ENCODE measurements around the gene ARHGEF28.

The ARHGEF28 gene

DNA sequence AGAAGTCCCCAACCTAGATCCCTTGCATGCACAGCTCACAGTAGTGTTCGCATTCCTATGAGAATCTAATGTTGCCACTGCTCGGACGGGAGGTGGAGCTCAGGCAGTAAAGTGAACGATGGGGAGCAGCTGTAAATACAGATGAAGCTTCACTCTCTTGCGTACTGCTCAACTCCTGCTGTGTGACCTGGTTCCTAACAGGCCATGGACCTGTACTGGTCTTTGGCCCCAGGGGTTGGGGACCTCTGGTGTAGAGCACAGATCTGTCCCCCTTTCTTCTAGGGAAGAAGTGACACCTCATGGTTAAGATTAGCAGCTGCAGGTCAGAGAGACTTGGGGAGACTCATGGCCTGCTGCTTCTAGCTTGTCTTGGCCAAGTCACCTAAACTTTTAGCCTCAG lies 7.1 kb downstream of the ARHGEF28 start:
- H3K27ac Mint-ChIP-seq: no peak overlapping the region
- ATAC-seq (ENCODE audit: low read depth) (no peak), DNase-seq (ENCODE audit: low spot score in 2 of 2) (no peak)
- H3K4me1 Mint-ChIP-seq: no peaks in the 10 kb centered on the region
- H3K36me3 Mint-ChIP-seq: no peaks in the 10 kb centered on the region
- no peak overlapping the region for H3K4me3 Mint-ChIP-seq
- no peaks in the 10 kb centered on the region for H3K9me3 Mint-ChIP-seq
- H3K27me3 Mint-ChIP-seq: peaks cover 8% of the 10 kb centered on the region

- Mint-ChIP-seq H3K4me3 (no peak overlapping the region), H3K27me3 (peaks cover 5% of the 10 kb centered on the region), H3K9me3 (no peaks in the 10 kb centered on the region), H3K27ac (no peak overlapping the region), H3K4me1 (no peaks in the 10 kb centered on the region), H3K36me3 (no peaks in the 10 kb centered on the region)
- ATAC-seq (ENCODE audit: low read depth) (no peak), DNase-seq (ENCODE audit: low spot score in 2 of 2) (no peak)
These were observed 10.4 kb downstream of the ARHGEF28 start for GRCh38 chr5:73636408-73636807.

DNA sequence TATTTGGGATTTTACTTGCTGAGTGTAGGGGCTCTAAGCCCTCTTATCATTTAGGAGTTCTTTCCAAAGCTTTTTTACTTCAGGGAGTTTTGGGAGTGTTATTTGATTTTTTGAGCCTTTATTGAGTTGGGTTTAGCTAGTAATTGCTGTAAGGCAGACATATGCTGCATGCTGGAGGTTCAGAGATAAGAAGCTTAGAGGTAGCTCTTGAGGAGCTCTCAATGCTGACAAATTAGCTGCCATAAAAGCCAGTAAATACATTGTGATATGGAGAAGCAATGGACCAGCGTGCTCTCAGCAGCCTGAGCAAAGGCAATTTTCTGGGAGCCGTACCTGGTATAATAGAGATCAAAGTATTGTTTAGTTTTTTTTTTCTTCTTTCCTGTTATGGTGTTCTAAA lies 11.6 kb downstream of the ARHGEF28 start:
- H3K27me3 Mint-ChIP-seq: peaks cover 1% of the 10 kb centered on the region
- ATAC-seq (ENCODE audit: low read depth): no peak
- no peak overlapping the region for H3K4me3 Mint-ChIP-seq
- no peak overlapping the region for H3K27ac Mint-ChIP-seq
- H3K4me1 Mint-ChIP-seq: no peaks in the 10 kb centered on the region
- H3K36me3 Mint-ChIP-seq: no peaks in the 10 kb centered on the region
- H3K9me3 Mint-ChIP-seq: no peaks in the 10 kb centered on the region
- no peak for DNase-seq (ENCODE audit: low spot score in 2 of 2)

- Mint-ChIP-seq H3K4me3 (no peak overlapping the region), H3K36me3 (no peaks in the 10 kb centered on the region), H3K27me3 (peaks cover 1% of the 10 kb centered on the region), H3K27ac (no peak overlapping the region), H3K4me1 (no peaks in the 10 kb centered on the region), H3K9me3 (no peaks in the 10 kb centered on the region)
- no peak for ATAC-seq (ENCODE audit: low read depth)
- no peak for DNase-seq (ENCODE audit: low spot score in 2 of 2)
These were observed 12.5 kb downstream of the ARHGEF28 start for GRCh38 chr5:73638344-73639095.

GRCh38 chr5:73640861-73641320 lies 14.9 kb downstream of the ARHGEF28 start:
- H3K27ac Mint-ChIP-seq: no peak overlapping the region
- H3K4me3 Mint-ChIP-seq: no peak overlapping the region
- no peak for DNase-seq (ENCODE audit: low spot score in 2 of 2)
- no peaks in the 10 kb centered on the region for H3K36me3 Mint-ChIP-seq
- H3K4me1 Mint-ChIP-seq: no peaks in the 10 kb centered on the region
- no peaks in the 10 kb centered on the region for H3K9me3 Mint-ChIP-seq
- H3K27me3 Mint-ChIP-seq: peaks cover 5% of the 10 kb centered on the region
- ATAC-seq (ENCODE audit: low read depth): no peak

- no peak overlapping the region for H3K27ac Mint-ChIP-seq
- H3K4me1 Mint-ChIP-seq: no peaks in the 10 kb centered on the region
These were observed 15.8 kb downstream of the ARHGEF28 start for GRCh38 chr5:73641811-73642210.

GRCh38 chr5:73642344-73642743 lies 16.3 kb downstream of the ARHGEF28 start:
- no peak overlapping the region for H3K27ac Mint-ChIP-seq
- peaks cover 9% of the 10 kb centered on the region for H3K27me3 Mint-ChIP-seq

More at GRCh38 chr5:73641811-73642210, 15.8 kb downstream of the ARHGEF28 start:
- no peaks in the 10 kb centered on the region for H3K36me3 Mint-ChIP-seq
- no peak for ATAC-seq (ENCODE audit: low read depth)
- DNase-seq (ENCODE audit: low spot score in 2 of 2): no peak
- no peak overlapping the region for H3K4me3 Mint-ChIP-seq
- H3K9me3 Mint-ChIP-seq: no peaks in the 10 kb centered on the region
- peaks cover 9% of the 10 kb centered on the region for H3K27me3 Mint-ChIP-seq

DNA sequence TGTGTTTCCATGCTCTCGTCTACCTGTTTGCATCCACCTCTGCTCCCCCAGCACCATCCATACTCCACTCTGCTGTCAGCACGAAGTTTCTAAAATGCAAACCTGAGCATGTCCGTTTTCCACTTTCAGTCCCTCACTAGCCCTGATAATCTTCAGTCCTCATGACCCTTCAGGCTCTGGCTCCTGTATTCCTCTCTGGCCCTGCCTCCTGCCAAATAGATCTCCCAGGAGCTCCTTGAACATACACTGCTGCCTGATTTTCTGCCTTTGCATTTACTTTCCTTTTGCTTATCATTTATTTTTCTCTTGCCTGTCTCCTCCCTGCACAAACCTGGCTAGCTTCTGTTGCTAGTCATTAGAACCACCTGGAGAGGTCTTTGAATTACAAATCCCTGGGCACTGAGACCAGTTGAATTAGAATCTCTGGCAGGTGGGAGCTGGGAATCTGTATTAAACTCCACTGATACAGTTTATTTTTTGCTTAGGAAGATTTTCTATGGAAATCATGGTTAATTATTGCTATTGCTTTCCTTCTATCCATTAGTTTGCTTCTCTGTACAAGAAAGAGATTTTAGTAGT lies 18.5 kb downstream of the ARHGEF28 start:
- no peak overlapping the region for H3K4me3 Mint-ChIP-seq
- H3K27ac Mint-ChIP-seq: no peak overlapping the region
- ATAC-seq (ENCODE audit: low read depth): no peak
- no peaks in the 10 kb centered on the region for H3K9me3 Mint-ChIP-seq
- H3K4me1 Mint-ChIP-seq: no peaks in the 10 kb centered on the region
- no peaks in the 10 kb centered on the region for H3K36me3 Mint-ChIP-seq
- H3K27me3 Mint-ChIP-seq: peaks cover 13% of the 10 kb centered on the region
- DNase-seq (ENCODE audit: low spot score in 2 of 2): no peak

More at GRCh38 chr5:73642344-73642743, 16.3 kb downstream of the ARHGEF28 start:
- DNase-seq (ENCODE audit: low spot score in 2 of 2) (no peak), ATAC-seq (ENCODE audit: low read depth) (no peak)
- no peaks in the 10 kb centered on the region for H3K9me3 Mint-ChIP-seq
- H3K4me3 Mint-ChIP-seq: no peak overlapping the region
- no peaks in the 10 kb centered on the region for H3K36me3 Mint-ChIP-seq
- no peaks in the 10 kb centered on the region for H3K4me1 Mint-ChIP-seq

GRCh38 chr5:73647721-73648120 lies 21.7 kb downstream of the ARHGEF28 start:
- no peak for DNase-seq (ENCODE audit: low spot score in 2 of 2)
- peaks cover 14% of the 10 kb centered on the region for H3K27me3 Mint-ChIP-seq
- no peak overlapping the region for H3K27ac Mint-ChIP-seq
- H3K4me1 Mint-ChIP-seq: no peaks in the 10 kb centered on the region
- no peak overlapping the region for H3K4me3 Mint-ChIP-seq
- no peaks in the 10 kb centered on the region for H3K36me3 Mint-ChIP-seq
- no peak for ATAC-seq (ENCODE audit: low read depth)
- H3K9me3 Mint-ChIP-seq: no peaks in the 10 kb centered on the region

DNA sequence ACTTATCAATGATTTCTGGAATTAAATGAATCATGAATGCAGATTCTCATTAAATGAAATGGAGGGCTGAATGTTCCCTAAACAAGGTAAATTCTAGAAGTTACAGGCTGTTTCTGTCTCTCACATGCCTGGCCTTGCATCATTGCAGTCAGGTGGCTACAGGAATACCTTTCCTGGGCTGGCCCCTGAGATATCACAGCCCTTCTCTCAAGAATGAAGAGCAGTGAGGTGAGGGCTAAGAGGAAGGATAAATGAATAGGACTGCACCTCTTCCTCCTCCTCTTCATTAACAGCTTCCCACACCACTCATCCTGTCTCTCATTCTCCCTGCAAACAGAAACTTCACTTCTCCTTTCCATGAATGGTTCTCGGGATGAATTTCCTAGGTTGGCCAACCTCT lies 22.5 kb downstream of the ARHGEF28 start:
- Mint-ChIP-seq H3K4me3 (no peak overlapping the region), H3K27ac (no peak overlapping the region), H3K4me1 (no peaks in the 10 kb centered on the region), H3K9me3 (no peaks in the 10 kb centered on the region), H3K36me3 (no peaks in the 10 kb centered on the region), H3K27me3 (peaks cover 14% of the 10 kb centered on the region)
- ATAC-seq (ENCODE audit: low read depth) (no peak), DNase-seq (ENCODE audit: low spot score in 2 of 2) (no peak)

GRCh38 chr5:73649926-73650325 lies 23.9 kb downstream of the ARHGEF28 start:
- Mint-ChIP-seq H3K4me3 (no peak overlapping the region), H3K4me1 (no peaks in the 10 kb centered on the region), H3K27me3 (peaks cover 13% of the 10 kb centered on the region), H3K9me3 (no peaks in the 10 kb centered on the region), H3K27ac (no peak overlapping the region), H3K36me3 (no peaks in the 10 kb centered on the region)
- DNase-seq (ENCODE audit: low spot score in 2 of 2) (no peak), ATAC-seq (ENCODE audit: low read depth) (no peak)

DNA sequence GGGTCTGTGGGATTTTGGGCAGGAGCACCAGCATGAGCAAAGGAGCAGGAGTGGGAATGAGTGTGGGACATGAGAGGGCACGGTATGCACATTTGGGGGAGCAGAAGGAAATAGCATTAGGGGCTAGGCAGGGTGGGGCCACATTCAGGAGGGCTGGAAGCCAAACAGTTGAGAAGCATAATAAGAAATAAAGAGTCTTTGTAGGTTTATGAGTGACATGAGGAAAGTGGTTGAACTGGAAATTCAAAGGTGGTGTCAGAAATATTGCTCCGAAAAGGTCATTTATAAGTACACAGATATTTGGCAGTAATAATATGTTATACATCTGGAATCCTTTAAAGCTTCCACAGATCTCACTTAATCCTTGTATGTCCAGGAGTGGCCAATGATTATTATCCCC lies 26.4 kb downstream of the ARHGEF28 start:
- no peak for DNase-seq (ENCODE audit: low spot score in 2 of 2)

DNA sequence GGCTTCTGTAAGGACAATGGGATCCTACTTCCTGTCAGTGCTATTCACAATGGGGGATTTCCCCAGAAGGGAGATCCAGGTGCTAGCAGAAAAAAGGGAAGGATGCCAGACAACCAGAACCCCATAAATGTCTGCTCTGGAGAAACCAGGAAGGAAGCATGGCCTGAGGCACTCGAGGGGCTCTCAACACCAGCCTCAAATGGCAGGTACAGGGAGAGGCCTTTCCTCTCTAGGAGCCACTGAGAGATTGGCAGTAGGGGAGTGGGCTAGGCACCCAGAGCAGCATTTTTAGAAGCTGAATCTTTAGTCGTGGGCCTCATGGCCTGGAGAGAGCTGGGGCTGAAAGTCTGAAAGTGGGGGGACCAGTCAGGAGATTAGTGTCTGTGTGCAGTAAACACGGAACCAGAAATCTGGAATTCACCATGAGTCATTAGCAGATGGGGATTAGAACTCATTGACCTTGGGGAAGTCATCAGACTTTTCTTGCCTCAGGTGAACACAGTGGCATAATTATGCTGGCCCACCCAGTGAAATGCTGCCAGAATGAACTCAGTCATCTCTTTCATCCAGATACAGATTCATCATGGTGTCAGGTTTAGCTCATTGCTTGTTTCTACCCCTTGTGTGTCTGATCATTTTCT lies 28.3 kb downstream of the ARHGEF28 start:
- DNase-seq (ENCODE audit: low spot score in 2 of 2) (no peak), ATAC-seq (ENCODE audit: low read depth) (no peak)
- Mint-ChIP-seq H3K4me3 (no peak overlapping the region), H3K4me1 (no peaks in the 10 kb centered on the region), H3K9me3 (no peaks in the 10 kb centered on the region), H3K36me3 (no peaks in the 10 kb centered on the region), H3K27me3 (peaks cover 7% of the 10 kb centered on the region), H3K27ac (no peak overlapping the region)

More for the DNA sequence above, 26.4 kb downstream of the ARHGEF28 start:
- no peaks in the 10 kb centered on the region for H3K4me1 Mint-ChIP-seq
- H3K9me3 Mint-ChIP-seq: no peaks in the 10 kb centered on the region
- ATAC-seq (ENCODE audit: low read depth): no peak
- no peaks in the 10 kb centered on the region for H3K36me3 Mint-ChIP-seq
- peaks cover 12% of the 10 kb centered on the region for H3K27me3 Mint-ChIP-seq
- no peak overlapping the region for H3K27ac Mint-ChIP-seq
- H3K4me3 Mint-ChIP-seq: no peak overlapping the region

DNA sequence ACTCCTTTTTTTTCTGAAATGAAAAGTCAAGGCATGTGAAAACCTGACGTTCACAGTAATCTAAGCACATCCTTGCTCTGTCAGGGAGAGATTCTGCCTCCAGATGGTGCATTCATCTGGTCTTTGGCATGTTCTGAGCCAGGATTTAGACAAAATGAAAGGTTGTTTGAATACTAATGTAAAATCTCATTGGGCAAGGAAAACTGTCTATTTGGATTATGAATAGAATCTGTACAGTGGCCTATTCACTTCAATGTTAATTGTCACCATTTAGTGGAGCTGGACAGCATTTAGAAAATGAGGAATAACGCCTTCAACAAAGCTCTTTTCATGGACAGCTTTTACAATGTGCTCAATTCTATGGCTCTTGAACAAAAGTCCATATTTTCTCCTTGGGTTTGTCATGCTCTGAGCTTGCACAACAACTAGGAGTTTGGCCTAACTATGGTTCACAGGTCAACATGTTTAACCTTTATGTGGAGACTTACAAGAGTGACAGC lies 28.9 kb downstream of the ARHGEF28 start:
- Mint-ChIP-seq H3K27ac (no peak overlapping the region), H3K27me3 (peaks cover 7% of the 10 kb centered on the region), H3K4me3 (no peak overlapping the region), H3K4me1 (no peaks in the 10 kb centered on the region), H3K36me3 (no peaks in the 10 kb centered on the region), H3K9me3 (no peaks in the 10 kb centered on the region)
- ATAC-seq (ENCODE audit: low read depth): no peak
- DNase-seq (ENCODE audit: low spot score in 2 of 2): no peak

Measured in memory B cell (primary cell).